ENCODE measurements around the gene PRPF19. TPM values are rescaled to one million over a fixed set of nuclear protein-coding genes. Genes with fewer than 3 reads are reported as not detected.

The PRPF19 gene
- total RNA-seq, 4 donors from 2014 or later = 65.0 to 90.2 (median 84.1) TPM

- peaks cover 9 to 51% (median 13%) of the 10 kb centered on the region in 3 donors for H3K36me3 ChIP-seq
- H3K4me1 ChIP-seq = peaks cover 20 to 53% (median 23%) of the 10 kb centered on the region in 3 donors
- H3K9me3 ChIP-seq = no peaks in the 10 kb centered on the region
- intact Hi-C loops (cut with DNase I) = no loop called here
- H3K27me3 ChIP-seq = peaks cover 0 to 30% (median 0%) of the 10 kb centered on the region in 4 donors
- no peak for TF ChIP-seq CTCF (IDR thresholded peaks at IDR 0.05)
- TF ChIP-seq POLR2A (IDR thresholded peaks at IDR 0.05) = no peak
- H3K4me3 ChIP-seq = no peak overlapping the region
- DNase-seq = no peak
- H3K27ac ChIP-seq = no peak overlapping the region
- 79 to 86% methylated on average over 1 to 6 of the region's 8 CpGs for WGBS, 2 donors
These were observed 20.7 kb upstream of the PRPF19 start for GRCh38 chr11:60927061-60927592.

GRCh38 chr11:60926500-60926899 is 20.1 kb upstream of the PRPF19 start:
- Histone ChIP-seq H3K36me3 (peaks cover 15 to 51% (median 20%) of the 10 kb centered on the region in 3 donors), H3K27ac (no peak overlapping the region), H3K4me3 (no peak overlapping the region), H3K4me1 (peaks cover 20 to 53% (median 23%) of the 10 kb centered on the region in 3 donors), H3K9me3 (no peaks in the 10 kb centered on the region), H3K27me3 (peaks cover 0 to 30% (median 0%) of the 10 kb centered on the region in 4 donors)
- no peak for DNase-seq
- WGBS, 2 donors = 85 to 90% methylated on average over 4 to 7 of the region's 8 CpGs
- intact Hi-C loops (cut with DNase I) = no loop called here
- TF ChIP-seq CTCF (IDR thresholded peaks at IDR 0.05) (no peak), POLR2A (IDR thresholded peaks at IDR 0.05) (no peak)

- Histone ChIP-seq H3K27me3 (peaks cover 0 to 30% (median 0%) of the 10 kb centered on the region in 4 donors), H3K9me3 (no peaks in the 10 kb centered on the region), H3K4me3 (peak overlapping the region in 2 of 4 donors; percentile 57 to 81), H3K4me1 (peaks cover 20 to 53% (median 23%) of the 10 kb centered on the region in 3 donors), H3K27ac (no peak overlapping the region), H3K36me3 (peaks cover 19 to 51% (median 26%) of the 10 kb centered on the region in 3 donors)
- intact Hi-C loops (cut with DNase I) = no loop called here
- DNase-seq = no peak
- 35 to 54% methylated on average over 2 to 5 of the region's 6 CpGs for WGBS, 2 donors
- no peak for TF ChIP-seq POLR2A (IDR thresholded peaks at IDR 0.05)
- TF ChIP-seq CTCF (IDR thresholded peaks at IDR 0.05) = no peak
These were observed 19.5 kb upstream of the PRPF19 start for GRCh38 chr11:60925868-60926267.

- Histone ChIP-seq H3K36me3 (peaks cover 26 to 51% (median 28%) of the 10 kb centered on the region in 3 donors), H3K27ac (peak overlapping the region in 3 of 4 donors; percentile 40 to 74 (median 59))
These were observed 18.8 kb upstream of the PRPF19 start for GRCh38 chr11:60924906-60925853.

More at GRCh38 chr11:60924906-60925853, 18.8 kb upstream of the PRPF19 start:
- Histone ChIP-seq H3K4me3 (peak overlapping the region; percentile 57 to 81 (median 63)), H3K9me3 (no peaks in the 10 kb centered on the region), H3K27me3 (peaks cover 0 to 30% (median 0%) of the 10 kb centered on the region in 4 donors), H3K4me1 (peaks cover 20 to 59% (median 27%) of the 10 kb centered on the region in 3 donors)
- DNase-seq = no peak
- 0% methylated on average over 4 of the region's 35 CpGs; no CpG with 5 or more reads in 1 of the 2 donors for WGBS, 2 donors
- no peak for TF ChIP-seq POLR2A (IDR thresholded peaks at IDR 0.05)
- TF ChIP-seq CTCF (IDR thresholded peaks at IDR 0.05) = no peak
- intact Hi-C loops (cut with DNase I) = no loop called here
